AG04450 (cell line): Measurements from ENCODE around the gene DPEP2NB. TPM values are rescaled to one million over a fixed set of nuclear protein-coding genes. Genes with fewer than 3 reads are reported as not detected.
"Not testable (repeated sequence)": the region's sequence is repeated elsewhere in the genome, so short reads cannot be mapped to it uniquely, and the experiment has no call there.

ENCODE experiments used
- CTCF ChIA-PET: fragments of 300-600, 350-600 bp; formaldehyde crosslinking; extraction: SDS; loops from one replicate; lab custom pipeline; 2022; ENCODE audit warnings: antibody characterized with exemption, inconsistent platforms; lab: Charles Lee
- POLR2A ChIA-PET: fragments of 350-600 bp; formaldehyde crosslinking; extraction: SDS; loops from one replicate; lab custom pipeline; 2021; ENCODE audit warnings: antibody characterized with exemption, inconsistent platforms; lab: Yijun Ruan, JAX
- DNase-seq: peaks from one replicate; pipeline ENCODE4 v3.0.0-alpha.2; 2011; ENCODE audit warnings: low read depth, low spot score
- H3K27ac ChIP-seq: one replicate; pipeline ENCODE4 v1.5.1; 2012; ENCODE audit warnings: low read depth, low read length, control low read depth
- H3K27me3 ChIP-seq: one replicate; pipeline ENCODE4 v1.6.0; 2012; ENCODE audit warnings: low read length; ENCODE audit not compliant: control insufficient read depth, insufficient read depth
- H3K4me3 ChIP-seq: 2 replicates; pipeline ENCODE4 v1.5.1; 2011; ENCODE audit warnings: mild to moderate bottlenecking, low read depth, low read length, control low read depth
- H3K9me3 ChIP-seq: 2 replicates; pipeline ENCODE4 v1.5.1; 2012; ENCODE audit warnings: low read length; ENCODE audit not compliant: control insufficient read depth, insufficient read depth
- polyA plus RNA-seq: library from polyadenylated mRNA; depleted of rRNA; stranded (reverse); fragments of >200 nt; gene quantifications from 2 replicates; pipeline ENCODE4 v1.2.3, GENCODE V29; 2011
- TF ChIP-seq, protein P1 (sequence below): IDR thresholded peaks from 2 replicates; pipeline ENCODE4 v1.5.1; 2011; ENCODE audit warnings: low read depth, low read length, control low read depth, inconsistent platforms

Gene DPEP2NB
- polyA plus RNA-seq, 1 experiment: not detected

DNA sequence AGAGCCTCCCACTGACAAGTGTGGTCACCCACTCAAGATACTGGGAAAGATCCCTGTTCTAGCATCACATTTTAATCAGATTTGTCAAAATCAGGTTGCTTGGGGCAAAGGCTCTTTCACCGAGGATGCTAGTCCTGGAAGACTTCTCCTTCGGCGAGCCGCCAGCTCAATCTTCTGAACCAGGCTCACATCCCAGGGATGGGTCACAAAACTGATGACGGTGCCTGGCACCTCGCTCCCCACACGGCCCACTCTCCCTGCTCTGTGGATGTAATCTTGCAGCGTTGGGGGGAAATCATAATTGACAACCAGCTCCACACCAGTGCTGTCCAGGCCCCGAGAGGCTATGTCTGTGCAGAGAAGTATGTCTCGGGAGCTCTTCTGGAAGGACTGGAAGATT, 5.8 kb upstream of the DPEP2NB start:
- TF ChIP-seq, protein P1, sequence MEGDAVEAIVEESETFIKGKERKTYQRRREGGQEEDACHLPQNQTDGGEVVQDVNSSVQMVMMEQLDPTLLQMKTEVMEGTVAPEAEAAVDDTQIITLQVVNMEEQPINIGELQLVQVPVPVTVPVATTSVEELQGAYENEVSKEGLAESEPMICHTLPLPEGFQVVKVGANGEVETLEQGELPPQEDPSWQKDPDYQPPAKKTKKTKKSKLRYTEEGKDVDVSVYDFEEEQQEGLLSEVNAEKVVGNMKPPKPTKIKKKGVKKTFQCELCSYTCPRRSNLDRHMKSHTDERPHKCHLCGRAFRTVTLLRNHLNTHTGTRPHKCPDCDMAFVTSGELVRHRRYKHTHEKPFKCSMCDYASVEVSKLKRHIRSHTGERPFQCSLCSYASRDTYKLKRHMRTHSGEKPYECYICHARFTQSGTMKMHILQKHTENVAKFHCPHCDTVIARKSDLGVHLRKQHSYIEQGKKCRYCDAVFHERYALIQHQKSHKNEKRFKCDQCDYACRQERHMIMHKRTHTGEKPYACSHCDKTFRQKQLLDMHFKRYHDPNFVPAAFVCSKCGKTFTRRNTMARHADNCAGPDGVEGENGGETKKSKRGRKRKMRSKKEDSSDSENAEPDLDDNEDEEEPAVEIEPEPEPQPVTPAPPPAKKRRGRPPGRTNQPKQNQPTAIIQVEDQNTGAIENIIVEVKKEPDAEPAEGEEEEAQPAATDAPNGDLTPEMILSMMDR: no peak

DNA sequence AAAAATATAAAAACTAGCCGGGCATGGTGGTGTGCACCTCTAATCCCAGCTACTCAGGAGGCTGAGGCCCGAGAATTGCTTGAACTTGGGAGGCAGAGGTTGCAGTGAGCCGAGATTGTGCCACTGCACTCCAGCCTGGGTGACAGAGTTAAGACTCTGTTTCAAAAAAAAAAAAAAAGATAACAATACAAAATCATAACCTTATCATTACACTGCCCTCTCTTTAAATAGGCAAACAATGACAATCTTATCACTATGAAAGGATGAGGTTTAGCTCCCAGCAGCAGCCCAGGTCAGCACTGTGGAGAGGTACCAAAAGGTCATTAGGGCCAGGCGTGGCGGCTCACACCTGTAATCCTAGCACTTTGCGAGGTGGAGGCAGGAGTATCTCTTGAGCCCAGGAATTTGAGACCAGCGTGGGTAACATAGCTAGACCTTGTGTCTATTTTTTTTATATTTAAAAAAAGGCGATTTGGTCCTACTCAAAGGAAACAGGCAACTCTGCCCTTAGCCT, 3.5 kb upstream of the DPEP2NB start:
- H3K9me3 ChIP-seq: no peaks in the 10 kb centered on the region; the same call in 1 of the 2 replicates
- H3K27ac ChIP-seq: no peak overlapping the region
- DNase-seq: no peak
- CTCF ChIA-PET: interaction anchor here (1.1 kb wide), 1 partner anchor 22 kb away, joined by 3 read pairs; no protein-coding TSS in a partner anchor
- POLR2A ChIA-PET: no interaction called here
- no peak overlapping the region for H3K4me3 ChIP-seq
- TF ChIP-seq, protein P1: no peak
- H3K27me3 ChIP-seq: no peaks in the 10 kb centered on the region

More for the DNA sequence above, 5.8 kb upstream of the DPEP2NB start:
- Histone ChIP-seq H3K4me3 (peak overlapping the region; percentile 2; the same call in 1 of the 2 replicates), H3K9me3 (no peaks in the 10 kb centered on the region; the same call in 1 of the 2 replicates), H3K27ac (no peak overlapping the region), H3K27me3 (no peaks in the 10 kb centered on the region)
- DNase-seq: no peak
- ChIA-PET CTCF (interaction anchor here (1.0 to 1.2 kb wide), 2 partner anchors 19 to 205 kb away, joined by 3 to 4 read pairs; no protein-coding TSS in a partner anchor), POLR2A (no interaction called here)

DNA sequence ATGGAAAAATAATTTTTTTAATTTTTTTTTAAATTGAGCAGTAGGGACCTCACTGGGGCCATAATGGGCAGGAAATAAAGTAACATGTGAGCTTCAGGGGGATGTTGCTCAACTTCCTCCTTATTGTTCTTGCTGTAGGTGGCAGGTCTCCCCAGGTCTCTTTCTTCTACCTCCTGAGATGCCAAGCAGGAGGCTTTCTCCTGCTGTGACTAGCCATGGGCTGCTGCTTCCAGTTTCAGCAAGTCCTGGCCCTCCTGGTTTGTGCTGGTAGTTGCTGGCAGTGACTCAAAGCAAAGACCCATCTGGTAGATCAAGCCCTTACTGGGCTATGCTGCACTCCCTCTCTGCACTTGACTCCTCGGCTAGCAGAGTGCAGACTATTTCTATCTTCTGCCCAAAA, 2.3 kb downstream of the DPEP2NB start:
- no peak for DNase-seq
- H3K27ac ChIP-seq: no peak overlapping the region
- H3K9me3 ChIP-seq: no peaks in the 10 kb centered on the region
- H3K4me3 ChIP-seq: no peak overlapping the region
- ChIA-PET POLR2A (no interaction called here), CTCF (no interaction called here)
- peaks cover 5% of the 10 kb centered on the region for H3K27me3 ChIP-seq
- TF ChIP-seq, protein P1: no peak

DNA sequence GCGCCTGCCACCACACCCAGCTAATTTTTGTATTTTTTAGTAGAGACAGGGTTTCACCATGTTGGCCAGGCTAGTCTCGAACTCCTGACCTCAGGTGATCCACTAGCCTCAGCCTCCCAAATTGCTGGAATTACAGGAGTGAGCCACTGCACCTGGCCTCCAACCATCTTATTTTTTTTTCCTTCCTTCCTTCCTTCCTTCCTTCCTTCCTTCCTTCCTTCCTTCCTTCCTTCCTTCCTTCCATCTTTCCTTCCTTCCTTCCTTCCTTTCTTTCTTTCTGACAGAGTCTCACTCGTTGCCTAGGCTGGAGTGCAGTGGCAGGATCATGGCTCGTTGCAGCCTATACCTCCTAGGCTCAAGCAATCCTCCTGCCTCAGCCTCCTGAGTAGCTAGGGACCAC, 5.8 kb downstream of the DPEP2NB start:
- H3K27me3 ChIP-seq, DNase-seq, H3K4me3 ChIP-seq, CTCF ChIA-PET, POLR2A ChIA-PET, H3K27ac ChIP-seq, H3K9me3 ChIP-seq: not testable (repeated sequence)

DNA sequence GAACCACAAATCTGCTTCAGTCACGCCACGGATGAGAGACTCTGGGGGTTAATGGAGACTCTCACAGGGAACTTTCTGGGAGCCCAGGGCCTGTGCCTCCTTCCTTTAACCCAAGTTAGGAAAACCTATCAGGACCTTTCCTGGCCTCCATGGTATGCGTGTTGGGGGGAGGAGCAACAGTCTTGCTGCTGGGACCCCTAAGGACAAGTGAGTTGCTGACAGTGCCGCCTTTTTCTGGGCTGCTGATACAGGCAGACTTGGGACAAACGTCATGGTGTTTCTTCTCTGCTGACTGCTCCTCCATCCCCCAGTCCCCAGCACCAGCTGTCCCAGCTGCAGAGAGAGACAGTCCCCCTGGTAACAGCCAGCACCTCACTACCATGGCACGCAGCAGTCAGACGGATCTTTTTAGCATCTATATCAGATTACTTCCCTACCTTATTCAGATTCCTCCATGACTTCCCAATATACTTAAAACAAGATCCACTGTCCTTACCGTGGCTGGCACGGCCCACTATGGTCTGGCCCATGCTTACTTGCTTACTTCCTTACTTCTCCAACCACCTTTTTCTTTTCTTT, 6.5 kb downstream of the DPEP2NB start:
- TF ChIP-seq, protein P1: no peak
- Histone ChIP-seq H3K9me3 (no peaks in the 10 kb centered on the region), H3K27ac (no peak overlapping the region), H3K27me3 (peaks cover 9% of the 10 kb centered on the region), H3K4me3 (no peak overlapping the region)
- CTCF ChIA-PET: no interaction called here
- no peak for DNase-seq
- POLR2A ChIA-PET: interaction anchor here (0.6 kb wide), 1 partner anchor 9 kb away, joined by 3 read pairs; no protein-coding TSS in a partner anchor
